Kidney epithelial cell (primary cell): ENCODE results near the gene SBSN. TPM values are rescaled to one million over a fixed set of nuclear protein-coding genes. Genes with fewer than 3 reads are reported as not detected.

ENCODE experiments used
- DNase-seq: peaks from one replicate; pipeline ENCODE4 v3.0.0-alpha.2; 2010; ENCODE audit warnings: low read depth
- H3K27me3 ChIP-seq: 2 replicates; pipeline ENCODE4 v1.6.0; 2011; ENCODE audit warnings: low read length; ENCODE audit not compliant: control insufficient read depth, insufficient read depth
- H3K36me3 ChIP-seq: 2 replicates; pipeline ENCODE4 v1.5.1; 2011; ENCODE audit warnings: low read length; ENCODE audit not compliant: control insufficient read depth, insufficient read depth
- H3K4me3 ChIP-seq: 2 replicates; pipeline ENCODE4 v1.5.1; 2011; ENCODE audit warnings: low read depth, mild to moderate bottlenecking, control low read depth, low read length
- CTCF ChIP-seq: IDR thresholded peaks from 2 replicates; pipeline ENCODE4 v1.5.1; 2011; ENCODE audit warnings: mild to moderate bottlenecking, moderate library complexity, low read length, control low read depth, inconsistent platforms; ENCODE audit not compliant: insufficient read depth, poor library complexity, severe bottlenecking
- total RNA-seq: library from RNA; depleted of rRNA; stranded (reverse); fragments of >200 nt; gene quantifications from 2 replicates; pipeline ENCODE4 v1.2.3, GENCODE V29; 2015

Gene SBSN
- total RNA-seq, 1 donor from 2014 or later, result not detected

GRCh38 chr19:35556025-35556590, 28.0 kb upstream of the SBSN start:
- peaks cover 34% of the 10 kb centered on the region for H3K27me3 ChIP-seq
- no peak overlapping the region for H3K4me3 ChIP-seq
- no peak for TF ChIP-seq CTCF
- no peaks in the 10 kb centered on the region for H3K36me3 ChIP-seq
- no peak for DNase-seq

DNA sequence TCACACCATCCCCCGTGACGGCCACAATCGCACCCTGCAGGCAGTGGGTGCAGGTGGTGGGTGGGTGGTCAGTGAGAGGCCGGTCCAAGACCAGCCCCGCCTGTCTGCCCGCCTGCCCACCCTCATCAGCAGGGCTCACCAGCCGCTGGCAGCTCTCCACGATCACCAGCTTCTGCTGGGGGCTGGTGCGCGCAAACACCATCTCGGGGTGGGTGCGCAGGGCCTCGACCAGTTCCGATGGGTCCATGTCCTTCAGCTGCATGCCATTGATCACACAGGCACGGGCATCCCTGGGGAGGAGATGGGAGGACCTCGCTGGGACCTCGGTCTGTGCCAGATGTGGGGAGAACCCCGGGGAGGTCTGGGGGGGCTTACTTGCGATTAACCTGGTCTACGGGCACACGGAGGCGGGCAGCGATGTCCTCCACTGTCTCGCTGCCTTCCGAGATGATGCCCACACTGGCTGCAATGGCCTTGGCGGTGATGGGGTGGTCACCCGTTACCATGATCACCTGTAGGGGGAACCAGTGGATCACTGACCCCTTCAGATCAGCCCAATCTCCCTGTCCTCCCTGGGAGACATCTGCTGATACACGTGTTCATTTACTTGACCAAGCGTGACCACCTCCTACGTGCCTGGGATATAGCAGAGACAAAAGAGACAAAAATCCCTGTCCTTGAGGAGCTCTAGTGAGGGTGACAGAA, 27.3 kb upstream of the SBSN start:
- peaks cover 34% of the 10 kb centered on the region for H3K27me3 ChIP-seq
- TF ChIP-seq CTCF, result peak; percentile 46
- H3K36me3 ChIP-seq, result peaks cover 2% of the 10 kb centered on the region
- no peak for DNase-seq
- no peak overlapping the region for H3K4me3 ChIP-seq

DNA sequence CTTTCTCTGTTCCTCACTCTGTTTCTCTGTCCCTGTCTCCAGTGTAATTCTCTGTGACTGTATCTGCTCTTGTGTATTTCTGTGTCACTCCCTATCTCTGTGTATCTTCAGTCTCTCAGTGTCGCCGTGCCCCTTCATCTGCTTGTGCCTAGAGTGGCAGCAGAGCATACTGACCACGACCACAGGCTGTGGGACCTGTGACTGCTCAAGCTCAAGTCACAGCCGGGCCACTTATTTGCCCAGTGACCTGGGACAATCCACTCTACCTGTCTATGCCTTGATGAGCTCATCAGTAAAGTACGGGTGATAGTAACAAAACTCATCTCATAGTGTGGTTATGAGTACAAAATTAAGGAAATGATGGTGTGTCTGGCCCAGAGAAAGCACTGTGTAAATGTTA, 26.0 kb upstream of the SBSN start:
- DNase-seq, result no peak
- no peak for TF ChIP-seq CTCF
- peaks cover 24% of the 10 kb centered on the region for H3K27me3 ChIP-seq
- H3K4me3 ChIP-seq, result no peak overlapping the region
- peaks cover 3% of the 10 kb centered on the region for H3K36me3 ChIP-seq

DNA sequence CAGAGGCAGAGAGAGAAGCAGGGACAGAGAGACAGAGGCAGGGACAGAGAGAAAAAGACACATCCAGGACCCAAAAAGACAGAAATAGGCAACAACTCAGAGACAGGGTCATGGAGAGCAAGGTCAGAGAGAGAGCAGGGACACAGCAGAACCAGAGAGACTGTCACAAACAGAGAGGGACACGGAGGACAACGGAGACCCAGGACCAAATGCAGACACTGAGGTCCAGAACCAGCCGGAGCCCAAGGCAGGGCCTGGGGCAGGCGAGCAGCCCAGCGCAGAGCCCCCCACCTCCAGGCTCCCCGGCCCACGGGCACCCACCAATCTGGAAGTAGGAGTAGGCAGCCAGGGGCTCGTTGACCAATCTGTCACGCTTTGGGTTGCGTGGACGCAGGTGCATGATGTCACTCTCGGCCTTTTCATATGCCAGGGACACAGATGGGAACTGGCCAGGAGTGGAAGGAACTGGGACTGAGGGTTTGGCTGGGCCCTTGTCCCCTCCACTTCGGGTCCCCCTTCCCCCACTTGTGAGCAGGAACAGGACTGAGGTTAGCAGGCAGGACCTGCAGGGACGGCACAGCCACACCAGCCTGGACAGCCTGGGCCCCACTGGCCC, 25.4 kb upstream of the SBSN start:
- Histone ChIP-seq H3K4me3 (no peak overlapping the region), H3K36me3 (peaks cover 3% of the 10 kb centered on the region), H3K27me3 (peaks cover 18% of the 10 kb centered on the region)
- DNase-seq, result no peak
- TF ChIP-seq CTCF, result no peak

GRCh38 chr19:35552534-35553384, 24.6 kb upstream of the SBSN start:
- DNase-seq, result no peak
- Histone ChIP-seq H3K36me3 (peaks cover 3% of the 10 kb centered on the region), H3K27me3 (peaks cover 11% of the 10 kb centered on the region), H3K4me3 (no peak overlapping the region)
- TF ChIP-seq CTCF, result no peak
